ENCODE measurements around the gene SBK1.

SBK1 gene

GRCh38 chr16:28283173-28283572, 9.2 kb upstream of the SBK1 start:
- no peak for DNase-seq

DNA sequence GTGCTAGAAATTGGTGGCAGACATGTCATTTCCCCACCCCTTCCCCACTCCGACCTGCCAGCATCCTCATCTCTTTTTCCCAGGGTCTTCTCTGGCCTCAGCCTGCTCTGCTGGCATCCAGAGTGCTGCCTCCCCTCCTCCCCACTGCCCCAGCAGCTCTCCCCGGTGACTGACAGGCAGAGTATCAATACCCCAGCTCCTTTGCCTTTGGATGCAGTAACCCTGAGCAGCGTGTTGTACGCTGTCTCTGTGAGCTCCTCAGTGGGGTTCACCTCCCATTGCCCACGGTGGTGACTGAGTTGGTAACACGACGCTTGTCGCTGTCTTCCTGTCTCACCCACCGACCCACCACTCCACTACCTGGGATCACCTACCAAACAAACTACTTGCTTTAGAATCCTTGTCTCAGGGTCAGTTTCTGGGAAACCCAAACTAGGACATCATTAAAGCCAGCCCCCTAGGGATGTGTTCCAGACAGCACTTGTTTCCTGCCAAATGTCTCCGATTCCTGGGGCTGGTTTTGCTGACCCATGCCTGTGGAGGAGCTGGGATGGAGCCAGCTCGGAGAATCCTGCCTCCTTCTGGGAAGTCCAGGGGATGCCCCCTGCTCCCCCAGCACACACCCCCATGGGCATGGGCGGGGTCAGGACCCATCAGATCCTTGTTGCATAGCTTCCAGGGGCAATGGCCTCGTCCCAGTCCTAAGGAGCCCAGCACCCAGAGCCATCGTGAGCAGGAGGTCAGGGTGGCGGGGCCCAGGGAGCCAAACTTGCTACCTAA, 8.3 kb upstream of the SBK1 start:
- no peak for DNase-seq

- no peak for DNase-seq
Observed at GRCh38 chr16:28285649-28286048, 6.7 kb upstream of the SBK1 start.

DNA sequence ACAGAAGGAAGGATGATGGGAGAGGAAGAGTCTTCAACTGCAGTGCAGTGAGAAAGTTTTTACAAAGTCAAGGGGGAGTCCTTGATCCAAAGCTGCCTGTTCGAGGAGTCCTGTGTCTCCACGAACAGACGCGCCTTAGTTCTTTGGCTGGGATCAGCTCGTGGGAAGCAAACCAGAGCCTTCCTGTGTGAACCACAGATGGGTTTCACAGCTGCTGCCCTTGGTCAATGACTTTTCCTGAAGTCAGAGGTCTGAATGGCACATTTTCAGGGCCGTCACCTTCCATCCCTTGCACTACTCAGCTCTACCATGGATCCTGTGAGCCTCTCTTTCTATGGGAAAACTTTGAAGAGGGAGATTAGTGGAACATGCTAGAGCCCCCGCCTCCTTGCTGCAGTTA, 4.2 kb upstream of the SBK1 start:
- no peak for DNase-seq

- no peak for DNase-seq
Observed at GRCh38 chr16:28289048-28289447, 3.3 kb upstream of the SBK1 start.

DNA sequence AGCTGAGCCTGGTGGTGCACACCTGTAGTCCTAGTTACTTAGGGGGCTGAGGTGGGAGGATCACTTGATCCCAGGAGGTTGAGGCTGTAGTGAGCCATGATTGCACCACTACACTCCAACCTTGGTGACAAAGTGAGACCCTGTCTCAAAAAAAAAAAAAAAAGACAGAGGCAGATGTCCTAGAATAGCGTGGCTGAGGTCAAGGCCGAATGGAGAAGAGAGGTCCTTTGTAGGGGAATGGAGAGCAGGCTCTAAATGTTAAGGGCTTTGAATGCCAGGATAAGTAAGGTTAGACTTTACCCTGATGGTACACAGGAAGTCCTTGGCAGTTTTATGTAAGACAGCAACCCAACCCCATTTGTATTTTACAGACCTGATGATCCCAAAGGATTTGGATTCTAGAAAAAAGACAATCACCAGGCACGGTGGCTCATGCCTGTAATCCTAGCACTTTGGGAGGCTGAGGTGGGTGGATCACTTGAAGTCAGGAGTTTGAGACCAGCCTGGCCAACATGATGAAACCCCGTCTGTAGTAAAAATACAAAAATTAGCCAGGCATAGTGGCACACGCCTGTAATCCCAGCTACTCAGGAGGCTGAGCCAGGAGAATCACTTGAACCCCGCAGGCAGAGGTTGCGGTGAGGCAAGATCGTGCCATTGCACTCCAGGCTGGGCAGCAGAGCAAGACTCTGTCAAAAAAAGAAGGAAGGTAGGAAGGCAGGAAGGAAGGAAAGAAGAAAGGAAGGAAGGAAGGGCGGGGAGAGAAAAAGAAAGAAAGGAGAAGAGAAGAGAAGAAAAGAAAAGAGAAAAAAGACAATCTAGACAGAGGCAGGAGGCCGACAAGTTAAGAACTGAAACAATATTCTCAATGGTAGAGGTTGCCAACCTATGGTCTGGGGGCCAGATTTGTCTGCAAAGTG, 2.1 kb upstream of the SBK1 start:
- no peak for DNase-seq

DNA sequence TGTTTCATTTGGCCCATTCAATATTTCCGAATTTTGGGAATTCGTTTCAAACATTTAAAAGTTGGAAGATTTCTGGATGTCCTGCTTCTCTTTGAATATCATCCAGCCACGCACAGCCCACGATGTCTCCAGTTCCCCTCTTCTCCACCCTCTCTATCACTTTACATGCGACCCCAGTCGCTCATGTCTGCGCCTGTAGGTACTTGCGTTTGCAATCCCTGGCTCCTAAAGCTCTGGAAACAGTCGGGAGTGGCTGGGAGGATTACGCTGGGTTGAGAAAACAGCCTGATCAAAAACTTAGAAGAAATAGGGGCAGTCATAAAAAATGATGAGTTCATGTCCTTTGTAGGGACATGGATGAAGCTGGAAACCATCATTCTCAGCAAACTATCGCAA, 1.5 kb upstream of the SBK1 start:
- no peak for DNase-seq

DNA sequence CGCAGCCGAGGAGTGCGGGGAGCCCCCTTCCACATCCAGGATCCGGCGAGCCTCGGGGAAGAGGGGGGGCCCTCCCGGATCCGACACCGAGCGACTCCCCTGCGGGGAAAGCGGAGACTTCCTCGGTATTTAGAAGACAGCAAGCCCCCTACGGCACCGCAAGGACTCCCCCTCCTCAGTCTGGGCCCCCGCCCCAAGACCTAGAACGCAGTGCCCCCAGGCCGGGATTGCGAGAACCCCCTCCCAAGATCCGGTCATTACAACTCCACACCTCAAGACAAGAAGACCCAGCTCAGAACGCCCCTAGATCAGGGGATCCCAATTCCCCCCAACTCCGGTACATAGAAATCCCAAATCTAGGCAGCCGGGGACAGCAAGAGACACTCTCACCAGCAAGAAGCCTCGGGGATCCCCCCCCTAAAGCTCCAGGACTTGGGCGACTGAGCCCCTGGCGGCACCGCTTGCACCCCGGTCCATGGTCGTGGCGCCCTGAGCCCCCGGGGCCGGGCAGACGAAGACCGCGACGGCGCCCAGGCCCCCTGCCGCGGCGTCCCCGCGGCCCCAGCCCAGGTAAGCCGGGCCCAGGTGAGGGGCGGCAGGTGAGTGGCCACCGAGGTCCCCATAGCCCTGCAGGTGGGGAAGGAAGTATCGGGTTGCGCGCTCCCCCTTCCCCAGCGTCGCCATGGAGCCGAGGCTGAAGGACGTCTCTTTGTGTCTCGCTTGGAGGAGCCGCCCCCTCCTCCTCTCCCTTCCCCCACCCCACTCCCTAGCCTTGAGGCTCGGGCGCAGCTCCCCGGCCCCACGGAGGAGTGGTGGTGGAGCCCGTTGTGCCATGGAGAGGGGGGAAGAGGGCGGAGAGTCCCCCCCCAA, 641 bp downstream of the SBK1 start:
- no peak for DNase-seq

- DNase-seq: no peak
Observed at GRCh38 chr16:28293601-28293960, 1.3 kb downstream of the SBK1 start.

GRCh38 chr16:28294201-28294600, 1.9 kb downstream of the SBK1 start:
- DNase-seq: no peak

- DNase-seq: no peak
Observed at GRCh38 chr16:28295276-28295675, 3.0 kb downstream of the SBK1 start.

DNA sequence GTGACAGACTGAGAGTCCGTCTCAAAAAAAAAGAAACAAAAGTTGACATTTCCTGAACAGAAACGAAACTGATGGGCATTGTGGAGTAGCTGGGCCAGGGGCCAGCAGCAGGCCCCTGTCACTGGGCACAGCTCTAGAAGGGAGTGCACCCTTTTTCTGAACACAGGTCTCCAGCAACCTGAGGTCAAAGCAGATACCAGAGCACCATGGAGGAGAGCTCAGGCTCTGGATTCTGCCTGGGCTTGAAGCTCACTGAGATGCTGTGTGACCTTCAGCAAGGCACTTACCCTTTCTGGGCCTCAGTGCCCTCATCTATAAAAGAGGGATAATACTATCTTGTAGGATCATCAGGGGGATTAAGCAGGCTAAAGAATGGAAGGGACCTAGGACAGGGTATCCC, 5.0 kb downstream of the SBK1 start:
- no peak for DNase-seq

- DNase-seq: no peak
Observed at GRCh38 chr16:28297784-28298510, 5.6 kb downstream of the SBK1 start.

DNA sequence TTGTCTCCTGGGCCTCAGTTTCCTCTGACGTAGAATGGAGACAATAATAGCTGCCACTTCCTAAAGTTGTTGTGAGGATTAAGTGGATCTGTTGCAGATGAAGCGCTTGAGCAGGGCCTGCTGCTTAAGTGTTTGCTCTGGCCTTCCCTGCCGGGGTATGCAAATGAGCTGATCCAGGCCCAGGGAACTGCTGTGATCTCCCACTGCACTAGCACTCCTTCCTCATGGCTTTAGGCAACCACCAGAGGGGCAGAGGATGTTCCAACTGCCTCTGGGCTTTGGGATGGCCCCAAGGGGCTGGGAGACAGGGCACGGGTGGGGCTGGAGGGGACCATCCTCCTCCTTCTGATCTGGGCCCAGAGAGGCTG, 6.2 kb downstream of the SBK1 start:
- DNase-seq: no peak

DNA sequence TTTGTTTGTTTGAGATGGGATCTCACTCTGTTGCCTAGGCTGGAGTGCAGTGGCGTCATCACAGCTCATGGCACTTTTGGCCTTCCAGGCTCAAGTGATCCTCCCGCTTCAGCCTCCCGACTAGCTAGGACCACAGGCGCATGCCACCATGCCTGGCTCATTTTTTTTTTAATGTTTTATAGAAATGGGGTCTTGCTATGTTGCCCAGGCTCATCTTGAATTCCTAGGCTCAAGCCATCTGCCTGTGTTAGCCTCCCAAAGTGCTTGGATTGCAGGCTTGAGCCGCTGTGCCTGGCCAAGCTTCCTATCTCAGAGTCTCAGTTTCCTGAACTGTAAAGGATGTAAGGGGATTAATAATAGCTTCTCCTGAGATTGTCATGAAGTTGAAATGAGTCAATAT, 8.0 kb downstream of the SBK1 start:
- no peak for DNase-seq

- DNase-seq: no peak
Observed at GRCh38 chr16:28301154-28301553, 8.8 kb downstream of the SBK1 start.

DNA sequence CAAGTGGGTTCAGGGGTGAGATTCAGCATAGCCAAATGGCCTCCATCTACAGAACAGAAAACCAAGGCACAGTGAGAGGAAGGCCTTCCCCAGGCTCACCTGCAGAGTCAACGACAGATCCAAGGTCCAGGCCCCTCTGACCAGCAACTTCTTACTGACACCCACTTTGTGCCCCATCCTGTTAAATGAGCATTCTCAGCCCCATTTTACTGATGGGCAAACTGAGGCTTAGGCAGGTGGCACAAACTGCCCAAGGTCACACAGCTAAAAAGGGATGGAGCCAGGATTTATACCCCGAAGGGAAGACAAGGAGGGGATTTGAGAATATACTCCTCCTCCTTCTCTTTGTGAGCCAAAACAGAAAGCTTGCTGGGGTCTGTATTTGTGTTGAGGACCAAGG, 9.3 kb downstream of the SBK1 start:
- no peak for DNase-seq

- DNase-seq: no peak
Observed at GRCh38 chr16:28303132-28303531, 10.8 kb downstream of the SBK1 start.

GRCh38 chr16:28304214-28304613, 11.9 kb downstream of the SBK1 start:
- no peak for DNase-seq

DNA sequence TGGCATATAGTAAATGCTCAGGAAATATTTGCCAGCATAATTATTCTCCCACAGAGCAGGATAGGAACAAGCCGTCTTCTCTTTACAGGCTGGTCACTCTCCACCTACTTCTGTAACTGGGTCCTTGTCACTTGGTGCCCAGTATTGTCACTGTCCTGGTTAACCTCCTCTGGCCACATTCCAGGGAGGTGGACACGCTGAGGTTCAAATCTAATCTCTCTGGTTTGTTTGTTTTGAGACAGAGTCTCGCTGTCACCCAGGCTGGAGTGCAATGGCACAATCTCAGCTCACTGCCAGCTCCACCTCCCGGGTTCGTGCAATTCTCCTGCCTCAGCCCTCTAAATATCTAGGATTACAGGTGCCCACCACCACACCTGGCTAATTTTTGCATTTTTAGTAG, 15.6 kb downstream of the SBK1 start:
- no peak for DNase-seq

DNA sequence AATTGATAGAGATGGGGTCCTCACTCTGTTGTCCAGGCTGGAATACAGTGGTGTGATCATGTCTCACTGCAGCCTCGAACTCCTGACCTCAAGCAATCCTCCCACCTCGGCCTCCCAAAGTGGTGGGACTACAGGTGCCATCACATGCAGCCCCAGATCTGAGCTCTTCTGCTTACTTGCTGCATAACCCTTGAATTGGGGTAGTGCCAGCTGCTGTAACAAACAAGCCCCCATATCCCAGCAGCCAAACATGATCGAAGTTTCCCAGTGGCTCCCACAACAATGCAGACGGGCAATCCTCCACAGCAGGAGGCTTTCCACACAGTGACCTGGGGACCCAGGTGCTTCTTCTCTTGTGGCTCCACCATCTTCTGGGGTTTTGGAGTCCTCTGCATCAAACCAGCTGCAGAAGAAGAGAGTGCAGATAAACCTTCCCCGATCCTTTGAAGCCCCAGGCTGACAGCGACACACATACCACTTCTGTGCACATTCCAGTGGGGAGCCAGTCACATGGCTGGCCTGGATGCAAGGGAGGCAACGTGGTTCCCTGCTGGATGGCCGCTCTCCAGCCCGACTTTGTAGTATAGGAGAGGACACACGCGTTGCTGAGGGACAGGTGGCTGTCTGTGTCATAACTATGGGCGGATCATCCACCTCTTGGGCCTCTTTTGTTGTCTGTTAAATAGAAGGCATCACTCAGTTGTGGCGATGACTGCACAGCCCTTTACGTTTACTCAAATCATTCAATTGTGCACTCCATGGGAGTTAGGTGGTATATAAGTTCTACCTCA, 16.7 kb downstream of the SBK1 start:
- no peak for DNase-seq

- peak; percentile 81 for DNase-seq
Observed at GRCh38 chr16:28309811-28310311, 17.5 kb downstream of the SBK1 start.

All from activated T-cell treated with anti-CD3 and anti-CD28 coated beads for 4 hours (primary cell).